Calu3 (cell line): Measurements from ENCODE around the gene TBP. TPM values are rescaled to one million over a fixed set of nuclear protein-coding genes. Genes with fewer than 3 reads are reported as not detected.
"Not testable (repeated sequence)": the region's sequence is repeated elsewhere in the genome, so short reads cannot be mapped to it uniquely, and the experiment has no call there.

ENCODE experiments used
- BruUV-seq: library from RNA; stranded (reverse); fragments of 400-500 nt; replicated peaks from 2 replicates; lab custom pipeline; 2021; lab: Mats Ljungman, UMichigan
- CTCF ChIA-PET: fragments of 300-600 bp; sonication (Branson Sonifier 250); formaldehyde crosslinking; loops from one replicate; lab custom pipeline; 2022; ENCODE audit warnings: antibody characterized with exemption; lab: Charles Lee
- DNase-seq: peaks from one replicate; pipeline ENCODE4 v3.0.0; 2022
- H3K27ac Mint-ChIP-seq: one replicate; pipeline ENCODE4 v1.8.0; 2022; ENCODE audit warnings: mixed read lengths; ENCODE audit not compliant: unreplicated experiment
- H3K27me3 Mint-ChIP-seq: one replicate; pipeline ENCODE4 v1.8.0; 2022; ENCODE audit warnings: mixed read lengths; ENCODE audit not compliant: unreplicated experiment
- H3K36me3 Mint-ChIP-seq: one replicate; pipeline ENCODE4 v1.8.0; 2022; ENCODE audit warnings: mild to moderate bottlenecking, moderate library complexity, mixed read lengths; ENCODE audit not compliant: insufficient read depth, unreplicated experiment
- H3K4me1 Mint-ChIP-seq: one replicate; pipeline ENCODE4 v1.8.0; 2022; ENCODE audit warnings: mild to moderate bottlenecking, low read depth, mixed read lengths; ENCODE audit not compliant: unreplicated experiment
- H3K4me3 Mint-ChIP-seq: one replicate; pipeline ENCODE4 v1.8.0; 2022; ENCODE audit warnings: mild to moderate bottlenecking, low read depth, moderate library complexity, mixed read lengths; ENCODE audit not compliant: unreplicated experiment
- H3K9me3 Mint-ChIP-seq: one replicate; pipeline ENCODE4 v1.8.0; 2022; ENCODE audit warnings: low read depth, mixed read lengths; ENCODE audit not compliant: unreplicated experiment
- intact Hi-C: fragments of 100-400 bp; cut with micrococcal nuclease; formaldehyde crosslinking; loops from one replicate; pipeline ENCODE4 v1.10.0; 2022; ENCODE audit not compliant: unreplicated experiment
- total RNA-seq: library from RNA; stranded (reverse); gene quantifications from 2 replicates; pipeline ENCODE4 v1.2.3, GENCODE V29; 2022
- TF ChIP-seq, protein P1 (sequence below): fragments of 200-600 bp; IDR thresholded peaks from one replicate; pipeline ENCODE4 v1.8.0; 2022; ENCODE audit warnings: antibody characterized with exemption; ENCODE audit not compliant: unreplicated experiment

TBP gene
- total RNA-seq, 1 experiment from 2014 or later = 13.7 TPM

DNA sequence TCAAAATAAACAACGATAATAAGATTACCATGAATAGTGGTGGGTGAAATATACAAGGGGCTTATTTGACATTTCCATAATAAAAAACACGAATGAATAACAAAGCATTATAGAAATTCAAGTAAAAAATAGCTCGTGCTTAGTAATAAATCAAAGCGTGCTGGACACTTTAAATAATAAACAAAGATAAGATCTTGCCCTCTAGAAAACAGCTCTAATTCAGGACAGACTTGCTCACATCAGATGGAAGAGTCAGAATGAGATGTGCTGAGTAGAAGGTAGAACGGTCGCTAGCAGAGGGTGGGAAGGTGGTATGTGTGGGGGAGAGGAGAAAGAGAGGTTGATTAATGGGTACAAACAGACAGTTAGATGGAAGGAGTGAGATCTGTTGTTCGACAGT, 28.4 kb upstream of the TBP start:
- intact Hi-C loops = loop anchor here (10.0 kb wide), 3 partner anchors 231 to 1631 kb away; partner anchors contain the start of gene DLL1
- no peaks in the 10 kb centered on the region for H3K36me3 Mint-ChIP-seq

DNA sequence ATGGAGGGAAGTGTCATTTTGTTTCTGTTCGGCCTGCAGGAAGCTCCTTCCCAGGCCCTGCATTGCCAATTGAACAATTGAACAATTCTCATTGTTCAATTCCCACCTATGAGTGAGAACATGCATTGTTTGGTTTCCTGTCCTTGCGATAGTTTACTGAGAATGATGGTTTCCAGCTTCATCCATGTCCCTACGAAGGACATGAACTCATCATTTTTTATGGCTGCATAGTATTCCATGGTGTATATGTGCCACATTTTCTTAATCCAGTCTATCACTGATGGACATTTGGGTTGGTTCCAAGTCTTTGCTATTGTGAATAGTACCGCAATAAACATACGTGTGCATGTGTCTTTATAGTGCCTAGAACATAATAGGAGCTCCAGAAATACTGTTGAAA, 26.2 kb upstream of the TBP start:
- BruUV-seq, H3K27ac Mint-ChIP-seq, H3K9me3 Mint-ChIP-seq, CTCF ChIA-PET, DNase-seq, H3K4me3 Mint-ChIP-seq, H3K4me1 Mint-ChIP-seq, H3K27me3 Mint-ChIP-seq, H3K36me3 Mint-ChIP-seq: not testable (repeated sequence)
- intact Hi-C loops = loop anchor here (10.0 kb wide), 3 partner anchors 233 to 1633 kb away; partner anchors contain the start of gene DLL1

More for the DNA sequence above, 28.4 kb upstream of the TBP start:
- BruUV-seq = no TSS peak
- CTCF ChIA-PET = no interaction called here
- no peak for DNase-seq
- H3K27ac Mint-ChIP-seq = no peak overlapping the region
- TF ChIP-seq, protein P1, sequence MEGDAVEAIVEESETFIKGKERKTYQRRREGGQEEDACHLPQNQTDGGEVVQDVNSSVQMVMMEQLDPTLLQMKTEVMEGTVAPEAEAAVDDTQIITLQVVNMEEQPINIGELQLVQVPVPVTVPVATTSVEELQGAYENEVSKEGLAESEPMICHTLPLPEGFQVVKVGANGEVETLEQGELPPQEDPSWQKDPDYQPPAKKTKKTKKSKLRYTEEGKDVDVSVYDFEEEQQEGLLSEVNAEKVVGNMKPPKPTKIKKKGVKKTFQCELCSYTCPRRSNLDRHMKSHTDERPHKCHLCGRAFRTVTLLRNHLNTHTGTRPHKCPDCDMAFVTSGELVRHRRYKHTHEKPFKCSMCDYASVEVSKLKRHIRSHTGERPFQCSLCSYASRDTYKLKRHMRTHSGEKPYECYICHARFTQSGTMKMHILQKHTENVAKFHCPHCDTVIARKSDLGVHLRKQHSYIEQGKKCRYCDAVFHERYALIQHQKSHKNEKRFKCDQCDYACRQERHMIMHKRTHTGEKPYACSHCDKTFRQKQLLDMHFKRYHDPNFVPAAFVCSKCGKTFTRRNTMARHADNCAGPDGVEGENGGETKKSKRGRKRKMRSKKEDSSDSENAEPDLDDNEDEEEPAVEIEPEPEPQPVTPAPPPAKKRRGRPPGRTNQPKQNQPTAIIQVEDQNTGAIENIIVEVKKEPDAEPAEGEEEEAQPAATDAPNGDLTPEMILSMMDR = no peak
- H3K4me1 Mint-ChIP-seq = no peaks in the 10 kb centered on the region
- H3K4me3 Mint-ChIP-seq = no peak overlapping the region
- no peaks in the 10 kb centered on the region for H3K9me3 Mint-ChIP-seq
- no peaks in the 10 kb centered on the region for H3K27me3 Mint-ChIP-seq

DNA sequence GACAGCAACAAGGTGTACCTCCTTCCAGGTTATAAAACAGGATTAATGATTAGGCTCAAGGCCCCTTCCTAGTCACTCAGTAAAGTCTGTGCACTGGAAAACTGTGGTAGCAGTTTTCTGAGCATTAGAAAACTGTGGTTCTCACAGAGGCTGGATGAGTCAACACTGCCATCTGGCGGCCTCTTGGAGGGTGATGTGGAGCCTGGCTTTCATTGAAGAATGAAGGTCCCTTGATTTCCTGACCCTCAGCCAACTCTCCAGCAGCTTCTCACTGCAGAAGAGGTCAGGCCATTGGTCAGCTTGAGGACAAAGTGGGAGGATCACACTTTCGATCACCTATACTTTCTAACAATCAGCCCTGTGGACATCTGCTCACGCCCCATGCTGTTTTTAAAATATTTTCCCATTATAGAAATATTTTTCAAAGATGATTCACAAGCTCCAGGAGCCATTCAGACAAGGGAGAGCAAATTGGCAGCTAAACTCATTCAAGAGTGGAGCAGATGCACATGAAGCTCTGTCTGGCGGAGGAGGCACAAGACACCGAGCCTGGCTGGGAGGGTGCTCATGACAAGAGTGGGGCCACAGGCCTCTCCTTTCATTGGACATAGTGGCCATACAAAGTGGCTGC, 24.2 kb upstream of the TBP start:
- CTCF ChIA-PET = interaction anchor here (0.8 to 1.3 kb wide), 2 partner anchors 264 to 698 kb away, joined by 5 read pairs; no protein-coding TSS in a partner anchor
- peaks cover under 1% of the 10 kb centered on the region for H3K36me3 Mint-ChIP-seq
- no peaks in the 10 kb centered on the region for H3K9me3 Mint-ChIP-seq
- no TSS peak for BruUV-seq
- no peak overlapping the region for H3K27ac Mint-ChIP-seq
- no peak overlapping the region for H3K4me3 Mint-ChIP-seq
- no peaks in the 10 kb centered on the region for H3K27me3 Mint-ChIP-seq
- intact Hi-C loops = loop anchor here (10.0 kb wide), 3 partner anchors 235 to 1635 kb away; partner anchors contain the start of gene DLL1
- DNase-seq = peak; percentile 58
- no peaks in the 10 kb centered on the region for H3K4me1 Mint-ChIP-seq
- TF ChIP-seq, protein P1 = peak; percentile 48

DNA sequence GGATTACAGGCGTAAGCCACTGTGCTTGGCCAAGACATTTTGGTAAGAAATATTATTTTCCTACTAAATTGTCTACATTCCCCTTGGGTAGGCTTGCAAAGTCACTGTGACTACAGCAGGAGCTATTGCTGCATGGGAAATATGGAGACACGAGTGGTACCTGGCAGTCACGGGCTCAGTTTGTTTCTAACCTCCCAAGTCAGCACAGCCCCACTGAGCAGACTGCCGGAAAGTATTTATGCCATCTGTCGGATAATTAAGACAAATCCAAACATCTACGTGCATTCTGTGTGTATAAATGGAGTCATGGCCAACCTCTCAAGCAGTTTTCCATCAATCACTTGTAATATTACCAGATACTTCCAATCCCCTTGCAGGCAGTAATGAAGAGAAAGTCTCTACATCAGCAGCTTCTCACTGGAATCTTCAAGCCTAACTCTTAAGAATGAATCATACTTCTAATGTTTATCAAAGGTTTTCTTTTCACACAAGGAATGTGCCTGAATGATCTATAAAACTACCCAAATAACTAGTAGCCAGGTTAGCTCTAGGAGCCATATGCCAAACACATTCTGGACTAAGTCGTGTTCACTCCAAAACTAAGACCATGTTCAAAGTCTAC, 21.2 kb upstream of the TBP start:
- BruUV-seq = no TSS peak
- Mint-ChIP-seq H3K27ac (no peak overlapping the region), H3K36me3 (peaks cover 19% of the 10 kb centered on the region), H3K4me3 (no peak overlapping the region), H3K4me1 (no peaks in the 10 kb centered on the region), H3K9me3 (no peaks in the 10 kb centered on the region), H3K27me3 (no peaks in the 10 kb centered on the region)
- CTCF ChIA-PET = no interaction called here
- intact Hi-C loops = no loop called here
- TF ChIP-seq, protein P1 = no peak
- no peak for DNase-seq
